RCC 7860 (cell line): ENCODE measurements around the gene UBR4.

Experiments
- DNase-seq: peaks from one replicate; pipeline ENCODE4 v3.0.0-alpha.2; 2015; ENCODE audit warnings: low spot score
- FAIRE-seq: peaks from 2 replicates; lab custom pipeline; 2012; peaks lifted over from hg19 to GRCh38; lab: Jason Lieb, UNC

UBR4 gene

GRCh38 chr1:19040010-19040680 lies 169.9 kb downstream of the UBR4 start:
- no peak for FAIRE-seq
- no peak for DNase-seq

GRCh38 chr1:19038732-19039131 lies 171.3 kb downstream of the UBR4 start:
- DNase-seq (no peak), FAIRE-seq (no peak)

- DNase-seq: no peak
- no peak for FAIRE-seq
Observed at GRCh38 chr1:19038096-19038495, 172.0 kb downstream of the UBR4 start.

- no peak for DNase-seq
- FAIRE-seq: no peak
Observed at GRCh38 chr1:19037659-19038058, 172.4 kb downstream of the UBR4 start.

GRCh38 chr1:19036813-19037605 lies 173.1 kb downstream of the UBR4 start:
- no peak for DNase-seq
- no peak for FAIRE-seq

- no peak for DNase-seq
Observed at GRCh38 chr1:19036041-19036812, 173.8 kb downstream of the UBR4 start.

GRCh38 chr1:19035377-19036040 lies 174.6 kb downstream of the UBR4 start:
- no peak for FAIRE-seq
- no peak for DNase-seq

More at GRCh38 chr1:19036041-19036812, 173.8 kb downstream of the UBR4 start:
- no peak for FAIRE-seq

GRCh38 chr1:19034721-19035120 lies 175.3 kb downstream of the UBR4 start:
- FAIRE-seq: no peak
- no peak for DNase-seq

GRCh38 chr1:19033926-19034680 lies 176.0 kb downstream of the UBR4 start:
- FAIRE-seq (no peak), DNase-seq (peak; percentile 79)

GRCh38 chr1:19033515-19033839 lies 176.6 kb downstream of the UBR4 start:
- FAIRE-seq (no peak), DNase-seq (no peak)

- DNase-seq (no peak), FAIRE-seq (no peak)
Observed at GRCh38 chr1:19032701-19033514, 177.2 kb downstream of the UBR4 start.

GRCh38 chr1:19032413-19032695 lies 177.7 kb downstream of the UBR4 start:
- FAIRE-seq: no peak
- DNase-seq: no peak

- FAIRE-seq: no peak
Observed at GRCh38 chr1:19029191-19030085, 180.6 kb downstream of the UBR4 start.

GRCh38 chr1:19028546-19029129 lies 181.4 kb downstream of the UBR4 start:
- no peak for DNase-seq
- FAIRE-seq: no peak

More at GRCh38 chr1:19029191-19030085, 180.6 kb downstream of the UBR4 start:
- no peak for DNase-seq

GRCh38 chr1:19028110-19028509 lies 182.0 kb downstream of the UBR4 start:
- FAIRE-seq (no peak), DNase-seq (no peak)
